HG02973 (cell line): ENCODE data around the gene CDC37L1.

Experiments
- ATAC-seq: cut with Tn5 transposase; IDR thresholded peaks from one replicate; pipeline ENCODE4 v1.9.1; 2021; ENCODE audit warnings: moderate library complexity; ENCODE audit not compliant: unreplicated experiment

The CDC37L1 gene

GRCh38 chr9:4713849-4714248 is 34.5 kb downstream of the CDC37L1 start:
- ATAC-seq = no peak

DNA sequence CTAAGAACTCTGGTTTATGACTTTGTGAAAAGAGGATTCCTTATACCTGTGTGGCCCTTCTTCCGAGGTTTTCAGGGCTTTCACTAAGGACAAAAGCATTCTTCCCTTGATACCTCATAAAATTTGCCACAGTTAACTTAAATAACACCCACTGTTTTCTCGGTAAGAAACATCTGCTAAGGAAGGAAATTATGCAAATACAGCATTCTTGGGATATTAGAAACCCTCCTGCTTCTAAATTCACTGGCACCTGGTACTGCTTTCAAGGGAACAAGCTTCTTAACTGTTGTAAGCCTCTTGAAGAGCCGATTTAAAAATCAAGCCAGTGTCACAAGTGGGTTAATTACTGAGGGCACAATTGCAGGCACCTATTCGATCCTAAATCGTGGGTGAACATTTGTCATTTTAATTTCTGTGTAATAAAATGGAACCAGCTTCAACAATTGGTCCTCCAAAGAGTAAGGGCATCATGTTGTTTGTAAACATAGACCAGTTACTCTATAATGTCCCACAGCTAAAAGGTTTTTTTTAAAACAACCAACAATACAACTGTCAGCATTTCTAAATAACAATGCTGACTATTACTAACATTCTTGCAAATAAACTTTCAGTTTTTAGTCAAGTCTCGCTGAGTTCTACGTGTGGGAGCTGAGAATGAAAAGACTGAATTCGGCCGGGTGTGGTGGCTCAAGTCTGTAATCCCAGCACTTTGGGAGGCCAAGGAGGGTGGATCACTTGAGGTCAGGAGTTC is 35.1 kb downstream of the CDC37L1 start:
- ATAC-seq = no peak

- no peak for ATAC-seq
Observed at GRCh38 chr9:4716163-4716562, 36.8 kb downstream of the CDC37L1 start.

DNA sequence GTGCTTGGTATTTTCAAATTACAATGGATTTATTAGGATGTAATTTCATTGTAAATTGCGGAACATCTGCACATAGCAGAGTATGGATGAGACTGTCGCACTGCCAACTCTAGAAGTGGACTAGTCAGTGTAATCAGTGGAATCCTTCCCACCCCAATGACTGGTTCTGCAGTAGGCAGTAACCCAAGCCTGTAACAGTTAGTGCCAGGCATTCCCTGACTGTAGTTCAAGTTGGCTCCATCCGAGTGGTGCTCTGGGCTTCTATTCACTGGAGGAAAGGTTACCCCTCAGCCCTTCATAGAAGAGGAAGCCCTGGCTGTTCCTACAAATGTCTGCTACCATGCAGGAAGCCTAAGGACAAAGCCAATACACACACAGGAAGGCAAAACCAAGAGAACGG is 38.4 kb downstream of the CDC37L1 start:
- no peak for ATAC-seq

- no peak for ATAC-seq
Observed at GRCh38 chr9:4718911-4719310, 39.5 kb downstream of the CDC37L1 start.

GRCh38 chr9:4721736-4722135 is 42.4 kb downstream of the CDC37L1 start:
- ATAC-seq = no peak

DNA sequence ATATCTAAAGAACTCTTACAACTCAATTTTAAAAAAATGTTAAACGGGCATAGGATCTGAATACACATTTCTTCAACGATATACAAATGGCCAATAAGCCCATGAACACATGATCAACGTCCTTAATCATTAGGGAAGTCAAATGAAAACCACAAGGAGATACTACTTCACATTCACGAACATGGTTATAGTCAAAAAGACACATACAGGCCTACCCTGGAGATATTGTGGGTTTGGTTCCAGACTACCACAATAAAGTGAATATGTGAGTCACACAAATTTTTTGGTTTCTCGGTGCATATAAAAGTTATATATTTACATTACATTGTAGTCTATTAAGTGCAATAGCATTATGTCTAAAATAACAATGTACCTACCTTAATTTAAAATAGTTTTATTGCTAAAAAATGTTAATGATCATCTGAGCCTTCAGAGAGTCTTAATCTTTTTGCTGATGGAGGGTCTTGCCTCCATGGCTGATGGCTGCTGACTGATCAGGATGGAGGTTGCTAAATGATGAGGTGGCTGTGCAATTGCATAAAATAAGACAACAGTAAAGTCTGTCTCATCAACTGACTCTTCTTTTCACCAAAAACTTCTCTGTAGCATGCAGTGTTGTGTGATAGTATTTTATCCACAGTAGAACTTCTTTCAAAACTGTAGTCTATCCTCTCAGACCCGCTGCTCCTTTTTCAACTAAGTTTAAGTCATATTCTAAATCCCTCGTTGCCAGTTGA is 46.5 kb downstream of the CDC37L1 start:
- no peak for ATAC-seq

DNA sequence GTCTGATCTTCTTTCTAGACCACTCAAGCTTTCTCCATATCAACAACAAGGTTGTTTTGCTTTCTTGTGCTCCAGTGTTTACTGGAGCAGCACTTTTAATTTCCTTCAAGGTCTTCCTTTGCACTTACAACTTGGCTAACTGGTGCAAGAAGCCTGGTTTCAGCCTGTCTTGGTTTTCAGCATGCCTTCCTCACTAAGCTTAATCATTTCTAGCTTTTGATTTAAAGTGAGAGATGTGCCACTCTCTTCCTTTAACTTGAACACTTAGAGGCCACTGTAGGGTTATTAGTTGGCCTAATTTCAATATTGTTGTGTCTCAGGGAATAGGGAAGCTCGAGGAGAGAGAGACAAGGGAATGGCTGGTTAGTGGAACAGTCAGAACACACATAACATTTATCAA is 48.2 kb downstream of the CDC37L1 start:
- ATAC-seq = no peak

- ATAC-seq = no peak
Observed at GRCh38 chr9:4732890-4733289, 53.5 kb downstream of the CDC37L1 start.

- ATAC-seq = no peak
Observed at GRCh38 chr9:4734150-4734549, 54.8 kb downstream of the CDC37L1 start.

- ATAC-seq = no peak
Observed at GRCh38 chr9:4738866-4739586, 59.7 kb downstream of the CDC37L1 start.

GRCh38 chr9:4739587-4740387 is 60.4 kb downstream of the CDC37L1 start:
- ATAC-seq = no peak

DNA sequence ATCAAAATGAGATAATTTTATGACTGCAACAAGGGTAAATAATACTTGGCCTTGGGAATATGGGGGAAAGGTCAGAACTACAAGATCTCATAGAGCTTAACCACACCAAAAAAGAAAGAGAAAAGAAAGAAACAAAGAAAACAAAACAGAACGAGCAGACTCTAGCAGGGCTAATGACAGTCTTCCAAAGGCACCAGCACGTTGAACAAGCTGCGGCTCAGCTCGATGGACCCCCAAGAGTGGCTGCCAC is 60.9 kb downstream of the CDC37L1 start:
- ATAC-seq = no peak

DNA sequence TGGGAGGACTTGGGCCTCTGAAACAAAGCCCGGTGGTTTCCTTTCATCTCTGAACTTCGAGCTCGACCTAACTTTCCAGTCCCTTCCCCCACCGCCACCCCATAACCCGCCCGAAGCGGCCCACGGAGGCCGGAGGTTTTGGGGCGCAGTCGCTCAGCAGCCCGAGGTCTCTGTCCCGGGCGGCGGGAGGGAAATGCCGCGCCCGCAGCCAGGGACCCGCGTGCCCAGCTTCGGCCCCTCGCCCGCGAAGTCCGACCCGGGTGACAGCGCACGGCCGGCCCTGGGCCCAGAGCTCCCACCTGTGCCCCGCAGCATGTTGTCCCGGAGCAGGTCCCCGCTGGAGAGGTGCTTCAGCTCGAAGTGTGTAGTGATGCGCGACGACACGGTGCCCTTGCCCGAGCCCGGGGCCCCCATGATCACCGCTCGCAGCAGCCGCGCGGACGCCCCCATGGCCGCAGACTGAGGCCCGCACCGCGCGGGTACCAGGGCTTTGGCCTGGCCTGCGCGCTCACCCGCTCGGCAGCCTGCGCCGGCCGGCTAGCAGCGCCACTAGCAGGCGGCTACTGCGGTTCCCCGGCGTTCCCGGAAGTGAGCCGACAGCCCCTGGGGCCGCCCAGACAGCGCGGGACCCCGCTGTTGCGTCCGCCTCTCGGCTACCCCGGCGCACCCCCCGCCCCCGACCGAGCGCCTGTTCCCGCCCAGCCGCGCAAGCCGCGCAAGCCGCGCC is 61.4 kb downstream of the CDC37L1 start, which contains the start of gene AK3:
Gene AK3 (minus strand): TSS at position 565 of the 727 bp plus-strand sequence. CDS start 115 bp downstream, at position 450.
- ATAC-seq = peak; percentile 83

GRCh38 chr9:4741365-4742089 is 62.2 kb downstream of the CDC37L1 start:
- no peak for ATAC-seq

- no peak for ATAC-seq
Observed at GRCh38 chr9:4742246-4742645, 62.9 kb downstream of the CDC37L1 start.

DNA sequence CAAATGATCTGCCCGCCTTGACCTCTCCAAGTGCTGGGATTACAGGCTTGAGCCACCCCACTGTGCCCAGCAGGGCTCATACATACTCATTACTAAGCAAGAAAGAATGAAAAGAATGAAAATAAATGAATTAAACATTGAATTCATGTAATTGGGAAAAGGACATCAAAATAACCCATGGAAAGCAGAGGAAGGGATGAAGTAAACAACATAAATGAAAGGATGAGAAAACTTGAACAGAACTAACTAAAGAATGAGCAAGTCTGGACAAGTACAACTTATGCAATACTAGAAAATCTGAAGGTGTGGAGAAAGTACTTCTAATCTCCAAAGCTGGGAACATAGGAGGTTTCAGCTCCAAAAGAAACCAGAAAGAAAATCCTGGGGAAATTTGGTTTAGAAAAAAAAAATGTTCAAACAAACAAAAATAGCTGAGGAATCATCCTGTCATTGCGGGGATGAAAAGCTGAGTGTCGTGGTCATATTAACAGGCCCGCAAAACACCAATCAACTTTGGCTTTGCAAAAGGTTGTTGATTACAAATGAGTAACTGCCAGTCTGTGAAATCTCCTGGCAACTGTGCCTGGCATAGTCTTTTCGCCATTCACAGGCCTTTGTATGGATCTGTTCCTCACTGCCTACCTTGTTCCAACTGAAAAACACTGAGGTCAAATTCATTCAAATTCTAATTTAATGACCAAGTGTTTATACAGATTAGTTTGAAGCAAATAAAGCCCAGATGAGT is 63.9 kb downstream of the CDC37L1 start:
- ATAC-seq = no peak

DNA sequence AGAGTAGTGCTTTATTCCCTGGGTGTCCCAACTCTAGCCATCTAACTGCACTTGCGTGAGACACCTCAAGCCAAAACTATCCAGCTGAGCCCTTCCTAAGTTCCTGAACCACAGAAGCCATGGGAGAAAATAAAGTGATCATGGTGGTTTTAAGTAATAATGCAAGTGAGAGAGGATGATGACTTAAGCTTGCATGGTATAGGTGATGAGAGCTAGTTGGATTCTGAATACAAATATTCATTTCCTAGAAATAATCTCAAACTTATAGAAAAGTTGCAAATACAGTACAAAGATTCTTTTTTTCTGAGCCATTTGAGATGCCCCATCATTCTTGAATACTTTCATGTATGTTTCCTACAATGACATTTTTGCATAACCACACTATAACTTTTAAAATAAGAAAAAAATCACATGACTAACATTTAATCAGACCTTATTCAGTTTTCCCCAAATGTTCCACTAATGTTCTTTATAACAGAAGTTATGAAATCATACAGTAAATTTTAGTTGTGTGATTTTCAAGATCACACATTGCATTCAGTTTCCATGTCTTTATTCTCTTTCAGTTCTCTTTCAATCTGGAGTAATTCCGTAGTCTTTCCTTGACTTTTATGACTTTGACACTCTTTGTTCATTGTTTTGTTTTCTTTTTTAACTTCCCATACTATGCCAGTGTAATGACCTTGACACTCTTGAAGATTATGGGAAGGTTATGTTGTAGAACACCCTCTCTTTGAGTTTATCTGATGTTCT is 67.1 kb downstream of the CDC37L1 start:
- ATAC-seq = no peak
